ENCODE measurements around the gene SMIM35.

DNA sequence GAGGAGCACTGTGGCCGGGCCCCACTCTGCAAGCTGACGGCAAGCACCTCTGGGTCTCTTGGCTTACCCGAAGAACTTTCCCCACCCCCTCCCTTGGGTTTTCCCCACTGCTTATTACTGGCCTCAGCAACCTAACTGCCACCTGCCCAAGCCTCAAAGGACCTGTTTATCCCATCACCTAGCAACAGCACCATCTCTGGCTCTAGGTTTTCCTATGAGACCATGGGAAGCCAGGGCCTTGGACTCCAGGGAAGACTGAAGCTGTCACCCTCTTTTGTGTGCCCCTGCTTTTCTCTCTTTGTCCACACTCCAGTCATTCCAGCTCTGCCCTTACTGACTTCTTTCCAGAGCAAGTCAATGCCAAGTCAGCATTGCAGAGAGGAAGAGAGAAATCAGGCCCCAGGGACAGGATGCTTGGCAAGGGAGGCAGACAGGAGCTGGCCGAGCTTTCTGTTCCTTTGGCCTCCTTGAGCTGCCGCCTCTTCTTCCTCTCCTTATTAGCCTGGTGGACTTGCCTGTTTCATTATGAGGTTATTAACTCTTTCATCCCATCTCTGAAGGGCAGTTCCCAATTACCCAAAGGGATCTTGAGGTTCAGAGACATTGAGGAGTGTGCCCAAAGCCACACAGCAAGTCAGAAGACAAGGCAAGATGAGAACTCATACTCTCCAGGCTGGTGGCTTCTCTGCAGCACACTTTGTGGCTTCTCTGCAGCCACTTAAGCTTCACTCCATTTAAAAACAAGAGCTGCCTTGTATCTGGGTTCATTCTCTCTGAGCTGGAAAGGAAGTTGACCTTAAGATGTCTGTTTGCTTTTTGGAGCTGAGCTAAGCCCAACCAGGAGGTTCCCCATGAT lies at the start of gene SMIM35:
- TF ChIP-seq CTCF (IDR thresholded peaks at IDR 0.05): no peak
- TF ChIP-seq POLR2A (IDR thresholded peaks at IDR 0.05): no peak
